Measurements from ENCODE around the gene LSM10.

Gene LSM10

DNA sequence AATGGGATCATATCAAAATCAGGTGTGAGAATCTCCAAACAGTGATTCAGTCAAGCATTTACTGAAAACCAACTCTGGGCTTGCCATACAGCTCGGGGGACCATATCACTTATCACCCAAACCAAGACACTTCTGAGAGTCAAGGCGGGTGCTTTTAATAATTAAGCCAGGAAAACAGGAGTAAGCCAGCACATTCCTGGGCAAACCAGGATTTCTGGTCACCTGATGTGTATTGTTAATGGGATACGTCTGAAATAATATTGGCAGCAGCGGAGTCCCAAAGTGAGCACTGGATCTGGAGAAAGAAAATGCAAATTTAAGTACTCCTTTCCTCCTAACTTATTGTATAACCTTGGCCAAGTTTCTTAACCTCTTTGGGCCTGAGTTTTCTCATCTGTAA is 34.9 kb upstream of the LSM10 start:
- no peaks in the 10 kb centered on the region for H3K36me3 ChIP-seq (replicated peaks)
- no peak for DNase-seq
- no peaks in the 10 kb centered on the region for H3K27me3 ChIP-seq (replicated peaks)
- in situ Hi-C loops (cut with HindIII; ENCODE audit: low pct_ligation_motif_present, low sequenced_read_pairs): no loop called here
- no peak overlapping the region for H3K27ac ChIP-seq
- no peak overlapping the region for H3K4me3 ChIP-seq (ENCODE audit: low read depth, low read length)
- TF ChIP-seq, protein P1, sequence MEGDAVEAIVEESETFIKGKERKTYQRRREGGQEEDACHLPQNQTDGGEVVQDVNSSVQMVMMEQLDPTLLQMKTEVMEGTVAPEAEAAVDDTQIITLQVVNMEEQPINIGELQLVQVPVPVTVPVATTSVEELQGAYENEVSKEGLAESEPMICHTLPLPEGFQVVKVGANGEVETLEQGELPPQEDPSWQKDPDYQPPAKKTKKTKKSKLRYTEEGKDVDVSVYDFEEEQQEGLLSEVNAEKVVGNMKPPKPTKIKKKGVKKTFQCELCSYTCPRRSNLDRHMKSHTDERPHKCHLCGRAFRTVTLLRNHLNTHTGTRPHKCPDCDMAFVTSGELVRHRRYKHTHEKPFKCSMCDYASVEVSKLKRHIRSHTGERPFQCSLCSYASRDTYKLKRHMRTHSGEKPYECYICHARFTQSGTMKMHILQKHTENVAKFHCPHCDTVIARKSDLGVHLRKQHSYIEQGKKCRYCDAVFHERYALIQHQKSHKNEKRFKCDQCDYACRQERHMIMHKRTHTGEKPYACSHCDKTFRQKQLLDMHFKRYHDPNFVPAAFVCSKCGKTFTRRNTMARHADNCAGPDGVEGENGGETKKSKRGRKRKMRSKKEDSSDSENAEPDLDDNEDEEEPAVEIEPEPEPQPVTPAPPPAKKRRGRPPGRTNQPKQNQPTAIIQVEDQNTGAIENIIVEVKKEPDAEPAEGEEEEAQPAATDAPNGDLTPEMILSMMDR (IDR thresholded peaks at IDR 0.05; ENCODE audit: low read depth, low read length, missing control alignments): no peak

DNA sequence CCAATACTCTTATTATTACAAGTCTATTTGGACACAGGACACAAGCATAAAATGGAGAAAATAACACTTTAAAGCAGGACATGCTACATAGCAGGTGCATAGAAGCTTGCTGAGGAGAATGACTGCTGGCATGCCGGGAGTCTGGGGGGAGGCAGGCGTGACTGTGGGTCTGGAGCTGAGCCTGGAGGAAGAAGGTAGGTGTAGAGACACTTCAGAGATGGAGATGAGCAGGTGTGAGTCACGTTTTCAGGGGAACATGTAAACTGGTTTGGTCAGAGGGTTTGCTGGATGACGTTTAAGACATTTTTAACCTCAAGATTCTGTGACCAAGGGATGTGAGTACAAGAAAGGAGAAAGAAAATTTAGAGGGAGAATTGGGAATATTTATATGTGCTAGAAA is 28.1 kb upstream of the LSM10 start:
- DNase-seq: no peak
- Histone ChIP-seq H3K27me3 (replicated peaks) (no peaks in the 10 kb centered on the region), H3K4me3 (ENCODE audit: low read depth, low read length) (no peak overlapping the region), H3K36me3 (replicated peaks) (no peaks in the 10 kb centered on the region), H3K27ac (no peak overlapping the region)
- TF ChIP-seq, protein P1 (IDR thresholded peaks at IDR 0.05; ENCODE audit: low read depth, low read length, missing control alignments): no peak
- in situ Hi-C loops (cut with HindIII; ENCODE audit: low pct_ligation_motif_present, low sequenced_read_pairs): no loop called here

DNA sequence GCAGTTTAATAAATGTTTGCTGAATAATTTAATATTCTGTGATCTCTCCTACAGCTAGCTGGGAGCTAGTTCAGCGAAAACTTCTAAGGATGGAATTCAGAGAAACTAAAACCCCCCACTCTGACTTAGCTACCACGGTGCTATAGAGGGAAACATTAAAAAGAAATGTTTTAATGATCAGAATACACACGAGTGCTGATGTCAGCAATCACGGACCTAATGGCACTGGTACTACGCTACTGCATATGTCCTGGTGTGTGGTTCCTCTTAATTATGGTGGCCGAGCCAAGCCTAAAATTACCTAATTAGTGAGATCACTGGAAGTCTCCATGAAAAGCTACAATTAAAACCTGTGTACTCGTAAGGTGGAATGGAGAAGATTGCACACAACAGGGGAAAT is 23.9 kb upstream of the LSM10 start:
- in situ Hi-C loops (cut with HindIII; ENCODE audit: low pct_ligation_motif_present, low sequenced_read_pairs): no loop called here
- TF ChIP-seq, protein P1 (IDR thresholded peaks at IDR 0.05; ENCODE audit: low read depth, low read length, missing control alignments): no peak
- H3K27ac ChIP-seq: no peak overlapping the region
- no peaks in the 10 kb centered on the region for H3K27me3 ChIP-seq (replicated peaks)
- H3K4me3 ChIP-seq (ENCODE audit: low read depth, low read length): no peak overlapping the region
- no peaks in the 10 kb centered on the region for H3K36me3 ChIP-seq (replicated peaks)
- no peak for DNase-seq

DNA sequence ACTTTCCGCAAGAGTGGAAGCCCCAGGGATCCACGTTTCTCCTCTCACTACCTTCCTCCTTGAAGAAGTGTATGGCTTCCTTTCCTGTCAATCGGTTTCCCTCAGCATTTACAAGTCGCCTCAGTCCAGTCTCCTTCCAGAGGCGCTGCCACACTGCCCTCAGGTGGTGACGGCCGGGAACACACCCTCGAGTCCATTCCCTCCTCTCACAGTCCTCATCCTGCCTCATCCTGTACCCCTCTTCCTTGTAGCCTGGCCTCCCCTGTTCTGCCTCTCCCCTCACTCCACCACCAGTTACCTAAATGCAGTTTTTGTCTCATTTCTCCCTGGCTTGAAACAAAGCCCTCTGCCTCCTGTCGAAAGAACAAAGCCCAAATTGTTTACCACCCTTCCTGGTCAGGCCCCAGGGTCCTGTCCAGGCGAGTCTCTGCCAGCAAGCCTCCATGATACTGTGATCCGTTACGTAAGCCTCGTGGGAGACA is 23.2 kb upstream of the LSM10 start:
- Histone ChIP-seq H3K4me3 (ENCODE audit: low read depth, low read length) (no peak overlapping the region), H3K27ac (no peak overlapping the region), H3K36me3 (replicated peaks) (no peaks in the 10 kb centered on the region), H3K27me3 (replicated peaks) (no peaks in the 10 kb centered on the region)
- in situ Hi-C loops (cut with HindIII; ENCODE audit: low pct_ligation_motif_present, low sequenced_read_pairs): no loop called here
- TF ChIP-seq, protein P1 (IDR thresholded peaks at IDR 0.05; ENCODE audit: low read depth, low read length, missing control alignments): peak; percentile 98
- peak; percentile 86 for DNase-seq

DNA sequence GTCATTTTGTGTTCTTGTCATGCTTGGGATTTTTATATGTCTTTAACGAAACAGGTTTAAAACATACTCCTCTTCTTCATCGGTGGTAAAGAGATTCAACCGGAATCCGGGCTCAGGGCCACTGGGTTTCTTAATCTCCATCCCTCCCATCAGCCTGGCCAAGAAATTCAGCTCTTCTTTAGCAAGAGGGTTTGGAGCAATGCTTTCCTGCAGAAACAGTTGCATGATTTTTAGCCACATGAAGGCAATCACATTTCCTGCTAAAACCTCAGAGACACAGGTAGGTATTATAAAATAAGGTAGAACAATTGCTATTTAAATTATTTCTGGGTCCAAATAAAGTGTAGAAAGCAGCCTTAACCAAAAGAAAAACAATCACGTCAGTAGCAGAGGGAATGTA is 22.7 kb upstream of the LSM10 start:
- DNase-seq: no peak
- no peaks in the 10 kb centered on the region for H3K36me3 ChIP-seq (replicated peaks)
- TF ChIP-seq, protein P1 (IDR thresholded peaks at IDR 0.05; ENCODE audit: low read depth, low read length, missing control alignments): no peak
- in situ Hi-C loops (cut with HindIII; ENCODE audit: low pct_ligation_motif_present, low sequenced_read_pairs): no loop called here
- no peak overlapping the region for H3K4me3 ChIP-seq (ENCODE audit: low read depth, low read length)
- no peak overlapping the region for H3K27ac ChIP-seq
- no peaks in the 10 kb centered on the region for H3K27me3 ChIP-seq (replicated peaks)

DNA sequence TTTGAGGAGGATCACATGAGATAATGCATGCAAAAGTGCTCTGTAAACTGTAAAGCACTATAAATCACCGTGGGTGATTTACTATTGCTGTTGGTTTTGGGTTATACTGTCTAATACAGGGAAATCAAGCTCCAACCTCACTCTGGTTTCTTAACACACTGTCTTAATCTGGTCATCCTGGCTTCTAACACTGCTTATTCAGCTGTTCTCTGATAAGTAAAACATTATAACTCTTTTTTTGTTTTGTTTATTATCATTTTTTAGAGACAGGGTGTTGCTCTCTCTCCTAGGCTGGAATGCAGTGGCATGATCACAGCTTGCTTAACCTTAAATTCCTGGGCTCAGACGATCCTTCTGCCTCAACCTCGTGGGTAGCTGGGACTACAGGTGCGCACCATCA is 21.9 kb upstream of the LSM10 start:
- no peak for DNase-seq
- in situ Hi-C loops (cut with HindIII; ENCODE audit: low pct_ligation_motif_present, low sequenced_read_pairs): no loop called here

More for the DNA sequence above, 21.9 kb upstream of the LSM10 start:
- Histone ChIP-seq H3K36me3 (replicated peaks) (no peaks in the 10 kb centered on the region), H3K4me3 (ENCODE audit: low read depth, low read length) (no peak overlapping the region), H3K27ac (no peak overlapping the region), H3K27me3 (replicated peaks) (no peaks in the 10 kb centered on the region)
- TF ChIP-seq, protein P1 (IDR thresholded peaks at IDR 0.05; ENCODE audit: low read depth, low read length, missing control alignments): no peak
